GM12875 (cell line): ENCODE data around the gene SEL1L2.

Experiments used
- H3K4me3 ChIP-seq: one replicate; pipeline ENCODE4 v1.5.1; 2011; ENCODE audit warnings: low read depth, low read length, control low read depth
- CTCF ChIP-seq: IDR thresholded peaks from 2 replicates; pipeline ENCODE4 v1.5.1; 2011; ENCODE audit warnings: low read depth, mild to moderate bottlenecking, control low read depth, inconsistent platforms, low read length, moderate library complexity, borderline replicate concordance; ENCODE audit not compliant: insufficient read depth

Gene SEL1L2

DNA sequence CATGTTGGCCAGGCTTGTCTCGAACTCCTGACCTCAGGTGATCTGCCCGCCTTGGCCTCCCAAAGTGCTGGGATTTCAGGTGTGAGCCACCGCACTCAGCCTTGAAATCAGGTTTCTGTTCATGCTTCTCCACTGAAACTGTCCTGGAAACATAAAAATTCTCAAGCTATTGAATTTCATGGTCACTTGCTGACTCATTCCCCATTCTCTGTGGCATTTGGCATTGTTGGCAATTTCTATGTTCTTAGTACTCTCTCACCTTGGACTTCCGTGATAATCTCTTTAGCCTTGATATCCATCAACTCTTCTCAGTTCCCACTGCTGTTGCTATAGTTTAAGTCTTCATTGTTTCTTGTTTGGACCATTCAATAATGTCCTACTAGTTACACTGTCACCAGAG lies 6.2 kb downstream of the SEL1L2 start:
- H3K4me3 ChIP-seq, result no peak overlapping the region
- TF ChIP-seq CTCF, result no peak

- no peak for TF ChIP-seq CTCF
- H3K4me3 ChIP-seq, result no peak overlapping the region
Measured at GRCh38 chr20:13960525-13960924, 29.9 kb downstream of the SEL1L2 start.

DNA sequence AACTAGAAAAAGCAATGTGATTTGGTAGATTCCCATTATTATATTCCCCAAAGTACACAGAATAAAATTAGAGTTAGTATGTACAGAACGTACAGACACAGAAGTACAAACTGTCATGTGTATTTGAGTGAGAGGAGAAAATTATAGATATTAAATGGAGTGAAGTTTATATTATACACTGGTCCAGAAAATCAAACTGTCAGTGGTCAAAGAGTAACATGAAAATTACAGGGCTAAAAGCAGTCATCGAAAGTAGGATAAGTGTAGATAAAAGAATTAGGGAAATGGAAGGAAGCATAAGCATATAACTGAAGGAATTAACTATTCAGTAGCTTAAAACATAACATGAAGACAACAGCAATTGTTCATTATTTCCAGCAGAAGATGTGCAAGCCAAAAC lies 30.3 kb downstream of the SEL1L2 start:
- no peak for TF ChIP-seq CTCF
- no peak overlapping the region for H3K4me3 ChIP-seq

DNA sequence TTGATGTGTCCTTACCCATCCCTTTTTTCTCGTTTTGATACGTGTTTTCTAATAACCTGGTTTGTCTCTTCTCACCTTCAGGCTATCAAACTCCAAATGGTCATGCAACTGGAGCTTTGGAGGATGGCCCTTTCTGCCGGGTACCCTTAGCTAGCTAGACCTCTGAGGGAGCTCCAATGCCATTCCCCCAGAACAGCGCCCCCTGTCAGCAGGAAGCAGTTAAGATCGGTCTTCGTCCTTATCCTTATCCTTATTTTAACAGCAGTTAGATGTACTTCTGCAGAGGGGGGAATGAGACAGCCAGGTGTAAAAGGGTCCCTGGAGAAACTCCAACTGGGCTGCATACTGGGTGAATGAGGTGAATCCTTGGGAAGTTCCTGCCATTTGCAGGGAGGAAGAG lies 37.2 kb downstream of the SEL1L2 start:
- H3K4me3 ChIP-seq, result no peak overlapping the region
- TF ChIP-seq CTCF, result peak; percentile 30; the same call in 1 of the 2 replicates

GRCh38 chr20:13947719-13948118 lies 42.7 kb downstream of the SEL1L2 start:
- TF ChIP-seq CTCF, result no peak
- no peak overlapping the region for H3K4me3 ChIP-seq

DNA sequence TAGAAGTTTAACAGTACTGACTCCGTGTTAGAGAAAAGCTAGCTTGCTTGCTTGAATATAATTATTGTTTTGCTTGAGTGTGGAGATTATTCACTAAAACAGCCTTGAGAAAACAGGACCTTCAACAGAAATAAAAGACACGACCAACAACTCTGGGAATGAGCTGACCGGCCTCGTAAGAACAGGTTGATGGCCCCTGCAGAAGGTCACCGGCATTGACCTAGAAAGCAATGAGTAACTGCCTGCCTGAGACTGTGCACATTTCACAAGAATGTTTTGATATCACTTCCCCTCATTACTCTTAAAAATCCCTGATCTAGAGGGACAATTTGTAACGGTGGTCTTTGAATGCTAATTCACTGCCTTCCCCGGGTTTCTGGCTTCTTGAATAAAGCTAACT lies 49.4 kb downstream of the SEL1L2 start:
- no peak overlapping the region for H3K4me3 ChIP-seq
- TF ChIP-seq CTCF, result no peak

GRCh38 chr20:13936781-13937576 lies 53.4 kb downstream of the SEL1L2 start:
- no peak overlapping the region for H3K4me3 ChIP-seq
- no peak for TF ChIP-seq CTCF
